K562 (cell line): ENCODE results near the gene NCAM2. TPM values are rescaled to one million over a fixed set of nuclear protein-coding genes. Genes with fewer than 3 reads are reported as not detected.
A peak's percentile ranks its signal among the peaks of the same experiment; 100 is the strongest.

ENCODE experiments used
- BCLAF1 ChIP-seq, 2 experiments: fragments of 450-650 bp in 1 of 2; IDR thresholded peaks; 2 replicates each; pipeline ENCODE4 v1.6.1; 2011 to 2017; ENCODE audit warnings: low read depth in 2 of 2, antibody characterized with exemption in 1 of 2, borderline replicate concordance in 1 of 2, low read length in 1 of 2, mild to moderate bottlenecking in 1 of 2, mixed read lengths in 1 of 2; ENCODE audit not compliant: control insufficient read depth in 1 of 2
- DACH1 ChIP-seq: fragments of 450-650 bp; IDR thresholded peaks from 2 replicates; pipeline ENCODE4 v1.6.1; 2018; ENCODE audit not compliant: partially characterized antibody
- DMBX1 ChIP-seq: fragments of 250-450 bp; sonication (Bioruptor Pico); IDR thresholded peaks from 2 replicates; pipeline ENCODE4 v1.8.0; 2022; ENCODE audit warnings: inconsistent platforms, mild to moderate bottlenecking, moderate library complexity, borderline replicate concordance
- MLLT1 ChIP-seq, 2 experiments: fragments of 450-650 bp; IDR thresholded peaks; 2 replicates each; pipeline ENCODE4 v1.6.1; 2016
- ZNF592 ChIP-seq: fragments of 450-650 bp; IDR thresholded peaks from 2 replicates; pipeline ENCODE4 v1.6.1; 2017; ENCODE audit warnings: antibody characterized with exemption, mild to moderate bottlenecking
- polyA plus RNA-seq, 8 experiments: library from polyadenylated mRNA; depleted of rRNA in 4 of 8; stranded (reverse) in 5 of 8; unstranded in 3 of 8; fragments of >200 nt; fragmentation: Nextera tagmentation in 2 of 8; fragmentation: Illumina TruSeq in 1 of 8; extraction: Ambion mirVana in 2 of 8; extraction: Trizol in 1 of 8; gene quantifications; 2 replicates each; pipeline versions ENCODE4 v1.2.1 to v1.2.3, GENCODE V29; 2011 to 2014; ENCODE audit warnings: inconsistent platforms in 1 of 8, missing spikeins in 1 of 8
- total RNA-seq, 7 experiments: library from RNA; depleted of rRNA in 6 of 7; stranded (reverse); fragments of >200 nt in 6 of 7; fragmentation: Illumina TruSeq in 2 of 7; extraction: Trizol in 2 of 7; gene quantifications; 2 replicates each; pipeline versions ENCODE4 v1.2.1 to v1.2.3, GENCODE V29; 2011 to 2021; ENCODE audit warnings: low replicate concordance in 1 of 7

Gene NCAM2
- total and polyA plus RNA-seq, 9 of the 15 experiments (the other 6 are each of a cell fraction or from before 2014, with no cell fraction given): 14.0 to 58.2 (median 27.8) TPM

- TF ChIP-seq ZNF592 (peak; percentile 21; the same call in 1 of the 2 replicates), BCLAF1 (IDR thresholded peaks at IDR 0.05; ENCODE audit: borderline replicate concordance in 1 of 2, control insufficient read depth in 1 of 2, low read depth in 2 of 2, low read length in 1 of 2) (no peak), DMBX1 (CRISPR knock-in tag) (peak; percentile 82; the same call in 1 of the 2 replicates), DACH1 (peak; percentile 51), MLLT1 (IDR thresholded peaks at IDR 0.05) (no peak)
Observed at GRCh38 chr21:21199342-21200102, 201.3 kb downstream of the NCAM2 start (continued).
